Stimulated activated CD4-positive, alpha-beta T cell treated with anti-CD3 and anti-CD28 coated beads, Interleukin-4, amount 100 ng/mL, for 4 hours (primary cell): Measurements from ENCODE around the gene SATL1.
"Not testable (repeated sequence)": the region's sequence is repeated elsewhere in the genome, so short reads cannot be mapped to it uniquely, and the experiment has no call there.

Experiments
- DNase-seq, 2 experiments: peaks; one replicate each; pipeline ENCODE4 v3.0.0-alpha.2; 2020

SATL1 gene

GRCh38 chrX:85107407-85107806, 136.2 kb downstream of the SATL1 start:
- no peak for DNase-seq

- no peak for DNase-seq
These were observed 154.2 kb downstream of the SATL1 start for GRCh38 chrX:85089321-85089840.

DNA sequence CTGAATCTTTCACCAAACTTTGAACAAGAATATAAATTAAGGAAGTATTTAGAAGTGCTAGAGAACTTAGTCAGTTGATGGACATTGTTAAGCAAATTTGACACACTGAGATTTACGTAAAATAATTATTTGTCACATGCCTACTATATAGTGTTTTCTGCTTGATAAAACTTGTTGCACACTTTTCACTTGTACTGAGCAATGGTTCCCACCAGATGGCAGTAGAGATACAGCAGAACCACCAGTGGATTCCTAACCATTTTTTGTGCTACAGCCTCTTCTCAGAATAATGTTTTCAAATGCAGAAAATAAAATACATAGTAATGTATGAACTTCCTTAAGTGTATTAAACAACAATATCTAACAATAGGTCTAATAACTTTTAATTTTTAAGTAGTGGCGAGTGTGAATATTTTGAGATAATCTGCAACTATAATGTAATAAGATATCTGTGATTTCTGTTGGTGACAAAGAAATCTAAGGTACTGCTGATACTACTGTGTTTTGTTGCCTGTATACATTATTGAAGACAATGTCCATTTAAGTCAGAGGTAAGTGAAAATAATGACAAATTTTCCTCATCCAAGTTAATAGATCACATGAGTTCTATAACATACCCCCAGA, 158.7 kb downstream of the SATL1 start:
- no peak for DNase-seq

- not testable (repeated sequence) for DNase-seq
These were observed 166.3 kb downstream of the SATL1 start for GRCh38 chrX:85077247-85077646.

DNA sequence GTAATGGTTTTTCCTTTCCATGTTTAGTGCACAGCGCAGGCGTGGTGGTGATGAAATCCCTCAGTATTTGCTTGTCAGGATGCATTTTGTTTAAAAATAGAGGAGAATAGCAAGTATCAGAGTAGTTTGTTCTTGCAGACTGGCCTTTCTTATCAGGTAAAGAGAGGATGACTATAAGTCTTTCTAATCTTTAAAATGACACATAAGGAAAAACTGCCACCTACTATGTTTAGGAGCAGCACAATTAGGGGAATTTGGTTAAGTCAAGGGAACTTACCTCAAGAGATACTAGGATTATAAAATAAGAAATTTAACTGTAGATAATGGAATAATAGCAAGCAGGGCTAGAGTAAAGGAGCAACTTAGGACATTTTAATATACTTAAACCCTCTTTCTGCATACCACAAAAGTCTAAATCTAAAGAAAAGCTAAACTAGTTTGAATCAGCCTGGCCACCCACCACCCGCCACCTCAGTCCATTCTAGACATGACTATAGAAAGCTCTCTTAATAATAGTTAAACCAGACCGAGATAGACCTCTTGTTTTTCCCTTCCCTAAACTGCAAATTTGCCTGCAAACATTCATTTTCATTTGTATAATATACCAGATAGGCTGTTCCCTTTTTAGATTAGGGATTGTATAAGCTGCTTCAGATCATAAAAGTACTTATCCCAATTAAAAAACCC, 177.9 kb downstream of the SATL1 start:
- no peak for DNase-seq

DNA sequence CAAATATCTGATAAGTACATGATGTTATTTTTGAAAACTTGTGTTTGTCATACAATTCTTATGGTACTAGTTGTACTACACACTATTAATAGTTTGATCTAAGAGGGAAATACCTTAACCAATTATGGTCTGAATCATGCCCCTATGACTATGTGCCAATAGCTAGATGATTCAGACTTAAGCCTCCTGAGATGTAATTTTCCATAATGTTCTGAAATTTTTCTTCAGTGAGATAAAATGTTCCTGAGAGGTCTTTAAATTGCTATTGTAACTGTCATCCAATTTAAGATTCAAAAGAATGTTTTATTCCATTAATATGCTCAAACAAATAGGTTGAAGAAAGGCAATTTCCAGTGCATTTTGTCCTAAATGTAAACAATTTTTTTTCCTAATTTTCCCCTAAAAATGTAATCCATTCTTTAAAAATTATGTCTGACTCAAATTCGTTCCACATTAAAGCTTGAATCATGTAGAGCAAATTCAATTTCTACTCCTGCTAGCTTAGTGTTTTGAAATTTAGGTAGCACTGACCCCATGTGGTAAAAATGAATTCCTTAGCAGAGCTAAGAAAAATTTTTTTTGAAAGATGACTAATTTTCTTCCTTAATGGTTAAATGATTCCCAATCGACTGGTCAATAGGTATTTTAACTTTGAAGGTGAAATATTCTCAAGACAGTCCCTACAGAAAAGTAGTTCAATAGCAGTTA, 190.8 kb downstream of the SATL1 start:
- DNase-seq = no peak

DNA sequence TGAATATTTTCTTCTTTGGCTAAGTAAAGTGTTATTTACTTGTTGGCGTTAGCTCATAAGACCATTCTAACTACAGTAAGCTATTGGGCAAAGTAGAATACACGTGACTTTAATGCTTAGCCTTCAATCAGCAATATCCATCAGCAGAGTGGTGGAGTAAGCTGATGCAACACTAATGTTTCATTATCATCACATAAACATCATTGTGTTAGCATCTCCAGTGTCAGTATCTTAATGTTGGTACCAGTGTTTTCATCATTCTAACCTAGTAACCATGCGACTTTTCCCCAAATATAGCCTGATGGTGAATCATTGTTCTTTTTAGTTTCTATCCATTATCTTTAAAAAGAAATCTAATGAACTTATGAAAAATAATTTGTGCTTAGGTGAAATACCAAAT, 191.4 kb downstream of the SATL1 start:
- DNase-seq = no peak

DNA sequence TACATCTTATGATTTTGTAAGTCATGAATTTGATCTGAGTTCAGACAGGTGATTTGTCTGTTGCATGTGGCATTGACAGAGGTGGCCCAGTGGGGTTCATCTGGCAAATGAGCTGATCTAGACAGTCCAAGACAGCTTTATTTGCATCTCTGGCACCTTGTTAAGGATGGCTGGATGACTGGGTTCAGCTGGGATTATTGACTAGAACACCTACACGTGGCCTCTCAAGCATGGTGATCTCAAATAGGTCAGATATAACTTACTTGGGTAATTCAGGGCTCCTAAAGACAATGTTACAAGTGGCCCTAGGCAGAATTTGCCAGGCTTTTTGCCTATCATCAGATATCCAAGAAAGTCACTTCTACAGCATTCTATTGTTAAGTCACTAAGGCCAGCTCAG, 192.0 kb downstream of the SATL1 start:
- no peak for DNase-seq
